Neuronal stem cell (in vitro differentiated cells): ENCODE measurements around the gene TPSD1.

Experiments used
- DNase-seq: peaks from one replicate; pipeline ENCODE4 v3.0.0-alpha.2; 2013; ENCODE audit warnings: low spot score
- H2AFZ ChIP-seq: one replicate; pipeline ENCODE4 v1.6.1; 2013; ENCODE audit warnings: mild to moderate bottlenecking, low read length, inconsistent platforms
- H2AK5ac ChIP-seq: 2 replicates; pipeline ENCODE4 v1.6.1; 2013; ENCODE audit warnings: low read depth, mild to moderate bottlenecking, inconsistent platforms, low read length, moderate library complexity, mixed read lengths
- H2BK120ac ChIP-seq: 2 replicates; pipeline ENCODE4 v1.6.1; 2013; ENCODE audit warnings: low read depth, mild to moderate bottlenecking, inconsistent platforms, low read length, moderate library complexity, mixed read lengths
- H2BK12ac ChIP-seq: one replicate; pipeline ENCODE4 v1.6.1; 2013; ENCODE audit warnings: low read length, inconsistent platforms
- H2BK15ac ChIP-seq: 2 replicates; pipeline ENCODE4 v1.6.1; 2013; ENCODE audit warnings: mild to moderate bottlenecking, low read length, inconsistent platforms, mixed read lengths
- H2BK5ac ChIP-seq: one replicate; pipeline ENCODE4 v1.6.1; 2013; ENCODE audit warnings: inconsistent platforms, mild to moderate bottlenecking, low read length, moderate library complexity
- H3K14ac ChIP-seq: one replicate; pipeline ENCODE4 v1.6.1; 2013; ENCODE audit warnings: low read length, inconsistent platforms
- H3K18ac ChIP-seq: 2 replicates; pipeline ENCODE4 v1.6.1; 2013; ENCODE audit warnings: low read length, inconsistent platforms
- H3K23ac ChIP-seq: 2 replicates; pipeline ENCODE4 v1.6.1; 2013; ENCODE audit warnings: low read depth, mild to moderate bottlenecking, mixed read lengths, low read length, inconsistent platforms; ENCODE audit not compliant: poor library complexity
- H3K27ac ChIP-seq: replicated peaks from 3 replicates; pipeline ENCODE4 v1.5.1; 2013; ENCODE audit warnings: low read length, inconsistent platforms
- H3K27me3 ChIP-seq, 3 experiments: 2 replicates each; pipeline ENCODE4 v1.6.1; 2013; ENCODE audit warnings: low read length in 3 of 3, mild to moderate bottlenecking in 2 of 3, inconsistent platforms in 1 of 3, low read depth in 1 of 3, mixed read lengths in 1 of 3, moderate library complexity in 1 of 3; ENCODE audit not compliant: control insufficient read depth in 3 of 3, insufficient read depth in 3 of 3
- H3K36me3 ChIP-seq, 2 donors: replicated peaks in 1 of 2; 2 replicates each; pipeline ENCODE4 v1.6.1; 2013; ENCODE audit warnings: low read length in 2 of 2; ENCODE audit not compliant: control insufficient read depth in 2 of 2, insufficient read depth in 2 of 2
- H3K4ac ChIP-seq: 2 replicates; pipeline ENCODE4 v1.6.1; 2013; ENCODE audit warnings: inconsistent platforms, mild to moderate bottlenecking, low read length, moderate library complexity
- H3K4me1 ChIP-seq, 2 donors: 1 replicate in 1 of 2; 2 replicates in 1 of 2; pipeline ENCODE4 v1.6.1; 2013; ENCODE audit warnings: low read length in 2 of 2, low read depth in 1 of 2; ENCODE audit not compliant: control insufficient read depth in 2 of 2, insufficient read depth in 1 of 2
- H3K4me2 ChIP-seq: one replicate; pipeline ENCODE4 v1.6.1; 2013; ENCODE audit warnings: mild to moderate bottlenecking, low read length, inconsistent platforms; ENCODE audit not compliant: insufficient read depth, poor library complexity, severe bottlenecking
- H3K4me3 ChIP-seq, 2 donors: 2 replicates each; pipeline ENCODE4 v1.5.1; 2013; ENCODE audit warnings: low read length in 2 of 2, mild to moderate bottlenecking in 2 of 2, inconsistent platforms in 1 of 2, moderate library complexity in 1 of 2
- H3K79me1 ChIP-seq: one replicate; pipeline ENCODE4 v1.6.1; 2013; ENCODE audit warnings: low read depth, mild to moderate bottlenecking, inconsistent platforms, low read length, moderate library complexity
- H3K9ac ChIP-seq: one replicate; pipeline ENCODE4 v1.6.1; 2013; ENCODE audit warnings: mild to moderate bottlenecking, low read depth, low read length, inconsistent platforms; ENCODE audit not compliant: poor library complexity
- H3K9me3 ChIP-seq, 2 donors: replicated peaks in 1 of 2; 2 replicates each; pipeline versions ENCODE3 to v1.6.1; 2013; ENCODE audit warnings: low read length in 2 of 2, mild to moderate bottlenecking in 2 of 2, inconsistent platforms in 1 of 2, low read depth in 1 of 2, mixed read lengths in 1 of 2, moderate library complexity in 1 of 2; ENCODE audit not compliant: control insufficient read depth in 2 of 2, insufficient read depth in 1 of 2
- H4K8ac ChIP-seq: one replicate; pipeline ENCODE4 v1.6.1; 2013; ENCODE audit warnings: low read depth, mild to moderate bottlenecking, inconsistent platforms, low read length, moderate library complexity
- H4K91ac ChIP-seq: one replicate; pipeline ENCODE4 v1.6.1; 2013; ENCODE audit warnings: low read length, low read depth, mild to moderate bottlenecking, inconsistent platforms; ENCODE audit not compliant: poor library complexity
- WGBS, 2 donors: extraction: QIAGEN DNeasy Blood & Tissue Kit; methylation state at CpG; one replicate each; pipeline ENCODE4 v1.1.7; 2013; ENCODE audit warnings: missing lambda C conversion rate in 2 of 2, mixed read lengths in 1 of 2; ENCODE audit not compliant: insufficient read length in 2 of 2, insufficient replicate concordance in 1 of 2; ENCODE audit errors: extremely low coverage in 2 of 2; 5-methylcytosine and 5-hydroxymethylcytosine counted together

Gene TPSD1

GRCh38 chr16:1218930-1219611 lies 36.8 kb upstream of the TPSD1 start:
- no peak overlapping the region for H2BK12ac ChIP-seq
- no peak overlapping the region for H3K18ac ChIP-seq
- no peak overlapping the region for H2BK5ac ChIP-seq
- H2BK15ac ChIP-seq = no peak overlapping the region
- H3K14ac ChIP-seq = no peak overlapping the region
- no peak for DNase-seq
- no peak overlapping the region for H3K4me3 ChIP-seq
- no peak overlapping the region for H2BK120ac ChIP-seq
- H3K4me2 ChIP-seq = no peak overlapping the region
- H3K4me1 ChIP-seq = no peaks in the 10 kb centered on the region
- no peak overlapping the region for H3K23ac ChIP-seq
- no peak overlapping the region for H4K91ac ChIP-seq
- H2AFZ ChIP-seq = no peak overlapping the region
- peaks cover 11 to 44% of the 10 kb centered on the region in 2 donors for H3K36me3 ChIP-seq
- no peaks in the 10 kb centered on the region for H3K27me3 ChIP-seq
- no peak overlapping the region for H3K4ac ChIP-seq
- peaks cover 0 to 2% of the 10 kb centered on the region in 2 donors for H3K9me3 ChIP-seq
- peaks cover 7% of the 10 kb centered on the region for H3K79me1 ChIP-seq
- WGBS, 2 donors = no CpG with 5 or more reads among the region's 24 CpGs
- peak overlapping the region; percentile 81 for H3K9ac ChIP-seq
- no peak overlapping the region for H3K27ac ChIP-seq
- H2AK5ac ChIP-seq = no peak overlapping the region
- H4K8ac ChIP-seq = no peak overlapping the region

- no peak overlapping the region for H2BK12ac ChIP-seq
Observed at GRCh38 chr16:1220098-1220728, 35.7 kb upstream of the TPSD1 start.

GRCh38 chr16:1220841-1221627 lies 34.8 kb upstream of the TPSD1 start:
- Histone ChIP-seq H4K91ac (no peak overlapping the region), H2AFZ (no peak overlapping the region), H2BK15ac (no peak overlapping the region), H3K4me3 (no peak overlapping the region), H2BK12ac (no peak overlapping the region), H4K8ac (no peak overlapping the region), H2AK5ac (no peak overlapping the region), H3K79me1 (peaks cover 4% of the 10 kb centered on the region), H3K27me3 (no peaks in the 10 kb centered on the region), H3K4ac (no peak overlapping the region), H2BK5ac (peak overlapping the region; percentile 39), H3K4me1 (no peaks in the 10 kb centered on the region), H3K36me3 (peaks cover 11 to 36% of the 10 kb centered on the region in 2 donors), H3K9ac (no peak overlapping the region), H3K27ac (no peak overlapping the region), H3K18ac (no peak overlapping the region), H3K4me2 (no peak overlapping the region), H2BK120ac (no peak overlapping the region), H3K9me3 (peaks cover 0 to 2% of the 10 kb centered on the region in 2 donors), H3K23ac (no peak overlapping the region), H3K14ac (no peak overlapping the region)
- WGBS, 2 donors = no CpG with 5 or more reads among the region's 48 CpGs
- DNase-seq = no peak

More at GRCh38 chr16:1220098-1220728, 35.7 kb upstream of the TPSD1 start:
- no CpG with 5 or more reads among the region's 55 CpGs for WGBS, 2 donors
- Histone ChIP-seq H2BK5ac (no peak overlapping the region), H3K36me3 (peaks cover 11 to 38% of the 10 kb centered on the region in 2 donors), H4K8ac (no peak overlapping the region), H3K14ac (peak overlapping the region; percentile 56), H3K4me1 (no peaks in the 10 kb centered on the region), H3K23ac (no peak overlapping the region), H2BK120ac (no peak overlapping the region), H3K4me2 (no peak overlapping the region), H3K4ac (no peak overlapping the region), H2AK5ac (no peak overlapping the region), H3K27ac (no peak overlapping the region), H4K91ac (no peak overlapping the region), H3K4me3 (no peak overlapping the region), H3K9ac (no peak overlapping the region), H3K18ac (no peak overlapping the region), H2AFZ (no peak overlapping the region), H2BK15ac (no peak overlapping the region), H3K79me1 (peaks cover 4% of the 10 kb centered on the region), H3K9me3 (peaks cover 0 to 2% of the 10 kb centered on the region in 2 donors), H3K27me3 (no peaks in the 10 kb centered on the region)
- DNase-seq = no peak
